K562 (cell line): Measurements from ENCODE around the gene KMO. TPM values are rescaled to one million over a fixed set of nuclear protein-coding genes. Genes with fewer than 3 reads are reported as not detected.

Experiments used
- ATAC-seq: fragments of 200-7000 bp; cut with Tn5 transposase; 3 replicates; pipeline ENCODE4 v1.9.1; 2020; ENCODE audit warnings: moderate library complexity
- BruUV-seq: library from RNA; stranded (reverse); fragments of 400-500 nt; replicated peaks from 2 replicates; lab custom pipeline; 2021; lab: Mats Ljungman, UMichigan
- CTCF ChIA-PET: fragments of 300-600 bp; formaldehyde crosslinking; extraction: SDS; loops from one replicate; lab custom pipeline; 2021; ENCODE audit warnings: low intra/inter-chr PET ratio; lab: Yijun Ruan, JAX
- POLR2A ChIA-PET: fragments of 300-600, 350-650 bp; sonication (Branson Sonifier 250); formaldehyde crosslinking; extraction: SDS; loops from one replicate; lab custom pipeline; 2021; ENCODE audit warnings: antibody characterized with exemption, inconsistent platforms; lab: Yijun Ruan, JAX
- DNase-seq, 4 experiments: peaks; one replicate each; pipeline versions ENCODE4 v3.0.0 to v3.0.0-alpha.2; 2011 to 2018; ENCODE audit warnings: low spot score in 3 of 4, mixed read lengths in 3 of 4; ENCODE audit errors: extremely low read depth in 1 of 4
- FAIRE-seq: peaks from 2 replicates; lab custom pipeline; 2011; peaks lifted over from hg19 to GRCh38; lab: Jason Lieb, UNC
- H2AFZ ChIP-seq: 2 replicates; pipeline ENCODE4 v1.6.0; 2011; ENCODE audit warnings: low read depth, low read length, control low read depth, inconsistent platforms
- H3K27ac ChIP-seq: fragments of 200-600 bp; 3 replicates; pipeline ENCODE4 v1.8.0; 2011; ENCODE audit warnings: low read depth, mild to moderate bottlenecking, control low read depth, inconsistent platforms, low read length, moderate library complexity, mixed read lengths; ENCODE audit errors: extremely low read depth
- H3K27me3 ChIP-seq, 2 experiments: fragments of 300-600 bp in 1 of 2; 2 replicates in 1 of 2; 3 replicates in 1 of 2; pipeline versions ENCODE4 v1.6.0 to v1.8.0; 2011; ENCODE audit warnings: inconsistent platforms in 2 of 2, low read length in 2 of 2, mild to moderate bottlenecking in 1 of 2, mixed read lengths in 1 of 2, moderate library complexity in 1 of 2; ENCODE audit not compliant: control insufficient read depth in 2 of 2, insufficient read depth in 2 of 2
- H3K36me3 ChIP-seq: fragments of 300-600 bp; 3 replicates; pipeline ENCODE4 v1.8.0; 2011; ENCODE audit warnings: mild to moderate bottlenecking, low read length, inconsistent platforms; ENCODE audit not compliant: control insufficient read depth, insufficient read depth
- H3K4me1 ChIP-seq, 2 experiments: fragments of 200-600 bp in 1 of 2; replicated peaks in 1 of 2; 2 replicates in 1 of 2; 3 replicates in 1 of 2; pipeline versions ENCODE4 v1.5.1 to v1.8.0; 2011; ENCODE audit warnings: inconsistent platforms in 2 of 2, low read length in 2 of 2, mild to moderate bottlenecking in 1 of 2, mixed read lengths in 1 of 2, moderate library complexity in 1 of 2; ENCODE audit not compliant: control insufficient read depth in 2 of 2, insufficient read depth in 2 of 2
- H3K4me2 ChIP-seq: 2 replicates; pipeline ENCODE4 v1.6.1; 2011; ENCODE audit warnings: low read length, control low read depth, inconsistent platforms, mixed read lengths; ENCODE audit not compliant: insufficient read depth
- H3K4me3 ChIP-seq: fragments of 200-600 bp; sonication (generic), shearing (Covaris generic); 2 replicates; pipeline ENCODE4 v1.5.1; 2016; ENCODE audit warnings: control low read depth, inconsistent platforms
- H3K79me2 ChIP-seq: fragments of 200-600 bp; 3 replicates; pipeline ENCODE4 v1.8.0; 2011; ENCODE audit warnings: low read length, inconsistent platforms; ENCODE audit not compliant: control insufficient read depth, insufficient read depth
- H3K9ac ChIP-seq, 2 experiments: 2 replicates each; pipeline versions ENCODE4 v1.6.0 to v1.6.1; 2011; ENCODE audit warnings: low read depth in 2 of 2, low read length in 2 of 2, control low read depth in 1 of 2, inconsistent platforms in 1 of 2, mild to moderate bottlenecking in 1 of 2, mixed read lengths in 1 of 2; ENCODE audit not compliant: insufficient read depth in 1 of 2
- H3K9me1 ChIP-seq: one replicate; pipeline ENCODE4 v1.6.0; 2011; ENCODE audit warnings: inconsistent platforms, mild to moderate bottlenecking, low read length, moderate library complexity; ENCODE audit not compliant: control insufficient read depth, insufficient read depth
- H3K9me3 ChIP-seq: replicated peaks from 2 replicates; pipeline ENCODE4 v1.5.1; 2011; ENCODE audit warnings: low read depth, low read length, inconsistent platforms; ENCODE audit not compliant: control insufficient read depth, insufficient read depth
- H4K20me1 ChIP-seq: replicated peaks from 2 replicates; pipeline ENCODE4 v1.6.1; 2011; ENCODE audit warnings: low read length, inconsistent platforms, mixed read lengths; ENCODE audit not compliant: control insufficient read depth, insufficient read depth
- CC2D1A ChIP-seq: fragments of 450-650 bp; IDR thresholded peaks from 2 replicates; pipeline ENCODE4 v1.6.1; 2017; ENCODE audit warnings: mild to moderate bottlenecking
- GTF3C2 ChIP-seq: IDR thresholded peaks from 3 replicates; pipeline ENCODE4 v1.6.1; 2011; ENCODE audit warnings: borderline replicate concordance, mild to moderate bottlenecking, moderate library complexity; ENCODE audit not compliant: insufficient read length; ENCODE audit errors: extremely low read depth
- HDAC2 ChIP-seq: fragments of 450-650 bp; IDR thresholded peaks from 2 replicates; pipeline ENCODE4 v1.6.1; 2016; ENCODE audit warnings: mild to moderate bottlenecking
- ILF3 ChIP-seq: fragments of 450-650 bp; IDR thresholded peaks from 2 replicates; pipeline ENCODE4 v1.6.1; 2018; ENCODE audit warnings: antibody characterized with exemption, mild to moderate bottlenecking, moderate library complexity, borderline replicate concordance
- KDM1A ChIP-seq, 2 experiments: fragments of 450-650 bp; IDR thresholded peaks; 2 replicates each; pipeline ENCODE4 v1.6.1; 2016; ENCODE audit warnings: mild to moderate bottlenecking in 2 of 2
- NFE2 ChIP-seq: IDR thresholded peaks from 2 replicates; pipeline ENCODE4 v1.6.1; 2014; ENCODE audit warnings: antibody characterized with exemption, low read depth
- NFXL1 ChIP-seq: fragments of 450-650 bp; formaldehyde crosslinking; IDR thresholded peaks from 2 replicates; pipeline ENCODE4 v1.4.0; 2021; ENCODE audit warnings: mild to moderate bottlenecking
- YY1 ChIP-seq, 3 experiments: IDR thresholded peaks; 2 replicates each; pipeline ENCODE4 v1.6.1; 2011; ENCODE audit warnings: low read length in 2 of 3, mild to moderate bottlenecking in 2 of 3, moderate library complexity in 2 of 3, borderline replicate concordance in 1 of 3, control low read depth in 1 of 3, low read depth in 1 of 3; ENCODE audit not compliant: insufficient read depth in 3 of 3, insufficient replicate concordance in 2 of 3, control insufficient read depth in 1 of 3, insufficient read length in 1 of 3; ENCODE audit errors: extremely low read depth in 1 of 3
- ZNF57 ChIP-seq: fragments of 450-650 bp; formaldehyde crosslinking; IDR thresholded peaks from 2 replicates; pipeline ENCODE4 v1.4.0; 2020; ENCODE audit warnings: mild to moderate bottlenecking, moderate library complexity
- WGBS: fragments of 100-300 bp; shearing (Covaris generic); methylation state at CpG from one replicate; pipeline ENCODE4 v1.1.6; 2016; ENCODE audit warnings: low coverage, mixed read lengths; ENCODE audit not compliant: insufficient coverage; ENCODE audit errors: missing lambda C conversion rate; 5-methylcytosine and 5-hydroxymethylcytosine counted together
- in situ Hi-C: fragments of 300-500 bp; cut with MboI; formaldehyde crosslinking; loops from 4 replicates; pipeline ENCODE4 v1.15.0; 2018; ENCODE audit warnings: inconsistent platforms, mixed read lengths
- intact Hi-C: fragments of 100-400 bp; cut with micrococcal nuclease; formaldehyde crosslinking; loops from 2 replicates; pipeline ENCODE4 v1.14.2; 2022
- polyA plus RNA-seq, 8 experiments: library from polyadenylated mRNA; depleted of rRNA in 4 of 8; stranded (reverse) in 5 of 8; unstranded in 3 of 8; fragments of >200 nt; fragmentation: Nextera tagmentation in 2 of 8; fragmentation: Illumina TruSeq in 1 of 8; extraction: Ambion mirVana in 2 of 8; extraction: Trizol in 1 of 8; gene quantifications; 2 replicates each; pipeline versions ENCODE4 v1.2.1 to v1.2.3, GENCODE V29; 2011 to 2014; ENCODE audit warnings: inconsistent platforms in 1 of 8, missing spikeins in 1 of 8
- total RNA-seq, 7 experiments: library from RNA; depleted of rRNA in 6 of 7; stranded (reverse); fragments of >200 nt in 6 of 7; fragmentation: Illumina TruSeq in 2 of 7; extraction: Trizol in 2 of 7; gene quantifications; 2 replicates each; pipeline versions ENCODE4 v1.2.1 to v1.2.3, GENCODE V29; 2011 to 2021; ENCODE audit warnings: low replicate concordance in 1 of 7
- TF ChIP-seq, protein P1 (sequence below): sonication (generic); formaldehyde crosslinking; IDR thresholded peaks from 2 replicates; pipeline ENCODE4 v1.8.0; 2023; ENCODE audit warnings: mild to moderate bottlenecking, missing genetic modification reagents
- TF ChIP-seq, protein P2 (sequence below), 2 experiments: IDR thresholded peaks in 1 of 2; conservative IDR thresholded peaks in 1 of 2; 2 replicates each; pipeline ENCODE4 v1.6.1; 2016; ENCODE audit warnings: low read depth in 2 of 2, mild to moderate bottlenecking in 1 of 2, missing compliant biosample characterization in 1 of 2, missing genetic modification characterization in 1 of 2, moderate library complexity in 1 of 2

Gene KMO
- total and polyA plus RNA-seq, 9 of the 15 experiments (the other 6 are each of a cell fraction or from before 2014, with no cell fraction given), result 0.01 to 0.11 (median 0.01) TPM; not detected in 6

DNA sequence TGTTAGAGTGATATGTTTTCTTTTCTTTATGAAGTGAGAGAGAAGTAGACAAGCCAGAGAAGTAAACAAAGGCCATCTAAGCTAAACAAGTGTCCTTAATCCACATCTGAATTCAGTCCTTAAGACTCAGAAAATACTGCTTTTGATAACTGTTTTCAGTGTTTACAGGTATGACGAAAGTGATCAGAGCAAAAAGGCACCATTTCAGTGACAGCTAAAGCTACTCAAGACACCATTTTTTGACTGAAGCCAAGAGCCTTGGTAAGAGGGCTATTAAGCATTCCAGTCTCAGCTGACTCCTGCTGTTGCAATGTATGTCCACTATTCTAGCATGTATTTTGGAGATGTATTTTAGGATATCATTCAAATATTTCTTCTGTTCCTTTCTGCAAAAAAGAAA is 4.1 kb downstream of the KMO start:
- Histone ChIP-seq H2AFZ (peak overlapping the region; percentile 70; the same call in 1 of the 2 replicates), H3K9me3 (no peaks in the 10 kb centered on the region), H4K20me1 (no peaks in the 10 kb centered on the region), H3K36me3 (no peaks in the 10 kb centered on the region), H3K27me3 (no peaks in the 10 kb centered on the region), H3K9ac (no peak overlapping the region), H3K4me3 (no peak overlapping the region), H3K27ac (no peak overlapping the region), H3K4me1 (no peaks in the 10 kb centered on the region), H3K9me1 (no peaks in the 10 kb centered on the region), H3K79me2 (no peaks in the 10 kb centered on the region), H3K4me2 (no peak overlapping the region)
- ATAC-seq (peak; percentile 58), FAIRE-seq (no peak), DNase-seq (no peak)
- 13% methylated on average over 1 of the region's 1 CpG for WGBS
- CTCF ChIA-PET, result no interaction called here
- intact Hi-C loops, result no loop called here
- POLR2A ChIA-PET, result interaction anchor here (1.0 to 1.3 kb wide), 4 partner anchors 9 to 13 kb away, joined by 3 read pairs; no protein-coding TSS in a partner anchor
- in situ Hi-C loops, result no loop called here
- BruUV-seq, result no TSS peak
- TF ChIP-seq ZNF57 (CRISPR knock-in tag) (no peak), GTF3C2 (no peak), KDM1A (IDR thresholded peaks at IDR 0.05) (no peak), YY1 (IDR thresholded peaks at IDR 0.05; ENCODE audit: borderline replicate concordance in 1 of 3, control insufficient read depth in 1 of 3, extremely low read depth in 1 of 3, insufficient read depth in 3 of 3, insufficient read length in 1 of 3, insufficient replicate concordance in 2 of 3, low read depth in 1 of 3, low read length in 2 of 3) (no peak), CC2D1A (no peak), NFE2 (no peak), HDAC2 (no peak), NFXL1 (CRISPR knock-in tag) (no peak), ILF3 (no peak)
- TF ChIP-seq, protein P1, sequence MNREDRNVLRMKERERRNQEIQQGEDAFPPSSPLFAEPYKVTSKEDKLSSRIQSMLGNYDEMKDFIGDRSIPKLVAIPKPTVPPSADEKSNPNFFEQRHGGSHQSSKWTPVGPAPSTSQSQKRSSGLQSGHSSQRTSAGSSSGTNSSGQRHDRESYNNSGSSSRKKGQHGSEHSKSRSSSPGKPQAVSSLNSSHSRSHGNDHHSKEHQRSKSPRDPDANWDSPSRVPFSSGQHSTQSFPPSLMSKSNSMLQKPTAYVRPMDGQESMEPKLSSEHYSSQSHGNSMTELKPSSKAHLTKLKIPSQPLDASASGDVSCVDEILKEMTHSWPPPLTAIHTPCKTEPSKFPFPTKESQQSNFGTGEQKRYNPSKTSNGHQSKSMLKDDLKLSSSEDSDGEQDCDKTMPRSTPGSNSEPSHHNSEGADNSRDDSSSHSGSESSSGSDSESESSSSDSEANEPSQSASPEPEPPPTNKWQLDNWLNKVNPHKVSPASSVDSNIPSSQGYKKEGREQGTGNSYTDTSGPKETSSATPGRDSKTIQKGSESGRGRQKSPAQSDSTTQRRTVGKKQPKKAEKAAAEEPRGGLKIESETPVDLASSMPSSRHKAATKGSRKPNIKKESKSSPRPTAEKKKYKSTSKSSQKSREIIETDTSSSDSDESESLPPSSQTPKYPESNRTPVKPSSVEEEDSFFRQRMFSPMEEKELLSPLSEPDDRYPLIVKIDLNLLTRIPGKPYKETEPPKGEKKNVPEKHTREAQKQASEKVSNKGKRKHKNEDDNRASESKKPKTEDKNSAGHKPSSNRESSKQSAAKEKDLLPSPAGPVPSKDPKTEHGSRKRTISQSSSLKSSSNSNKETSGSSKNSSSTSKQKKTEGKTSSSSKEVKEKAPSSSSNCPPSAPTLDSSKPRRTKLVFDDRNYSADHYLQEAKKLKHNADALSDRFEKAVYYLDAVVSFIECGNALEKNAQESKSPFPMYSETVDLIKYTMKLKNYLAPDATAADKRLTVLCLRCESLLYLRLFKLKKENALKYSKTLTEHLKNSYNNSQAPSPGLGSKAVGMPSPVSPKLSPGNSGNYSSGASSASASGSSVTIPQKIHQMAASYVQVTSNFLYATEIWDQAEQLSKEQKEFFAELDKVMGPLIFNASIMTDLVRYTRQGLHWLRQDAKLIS (CRISPR knock-in tag), result no peak
- TF ChIP-seq, protein P2, sequence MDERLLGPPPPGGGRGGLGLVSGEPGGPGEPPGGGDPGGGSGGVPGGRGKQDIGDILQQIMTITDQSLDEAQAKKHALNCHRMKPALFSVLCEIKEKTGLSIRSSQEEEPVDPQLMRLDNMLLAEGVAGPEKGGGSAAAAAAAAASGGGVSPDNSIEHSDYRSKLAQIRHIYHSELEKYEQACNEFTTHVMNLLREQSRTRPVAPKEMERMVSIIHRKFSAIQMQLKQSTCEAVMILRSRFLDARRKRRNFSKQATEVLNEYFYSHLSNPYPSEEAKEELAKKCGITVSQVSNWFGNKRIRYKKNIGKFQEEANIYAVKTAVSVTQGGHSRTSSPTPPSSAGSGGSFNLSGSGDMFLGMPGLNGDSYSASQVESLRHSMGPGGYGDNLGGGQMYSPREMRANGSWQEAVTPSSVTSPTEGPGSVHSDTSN (CRISPR knock-in tag; IDR thresholded peaks at IDR 0.05; ENCODE audit: low read depth), result no peak
- TF ChIP-seq, protein P2 (tag; conservative IDR thresholded peaks at IDR 0.05; ENCODE audit: low read depth), result no peak
